ENCODE results near the gene CMSS1. TPM values are rescaled to one million over a fixed set of nuclear protein-coding genes. Genes with fewer than 3 reads are reported as not detected.

The CMSS1 gene
- total and polyA plus RNA-seq, 2 of the 13 experiments (the other 11 are each of a cell fraction or from before 2014, with no cell fraction given), result 6.4 to 48.7 TPM

DNA sequence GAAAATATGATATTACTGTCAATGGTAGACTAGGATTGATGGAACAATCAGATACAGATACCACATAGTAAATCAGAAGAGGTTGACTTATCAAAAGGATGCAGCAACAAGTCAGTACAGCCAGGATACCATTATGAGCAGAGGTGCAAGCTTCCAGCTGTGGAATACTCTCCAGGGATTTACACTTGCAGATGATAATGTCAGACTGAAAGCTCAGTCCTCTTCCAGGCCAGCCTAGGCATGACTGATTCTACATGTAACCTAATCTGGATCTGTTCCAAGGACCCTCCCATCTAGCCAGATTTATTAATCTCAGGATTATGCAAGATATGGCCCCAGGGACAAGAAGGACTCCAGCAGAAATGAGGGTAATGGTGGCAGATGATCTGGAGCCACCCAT, 288.4 kb downstream of the CMSS1 start (continued):
- TF ChIP-seq, protein P1, sequence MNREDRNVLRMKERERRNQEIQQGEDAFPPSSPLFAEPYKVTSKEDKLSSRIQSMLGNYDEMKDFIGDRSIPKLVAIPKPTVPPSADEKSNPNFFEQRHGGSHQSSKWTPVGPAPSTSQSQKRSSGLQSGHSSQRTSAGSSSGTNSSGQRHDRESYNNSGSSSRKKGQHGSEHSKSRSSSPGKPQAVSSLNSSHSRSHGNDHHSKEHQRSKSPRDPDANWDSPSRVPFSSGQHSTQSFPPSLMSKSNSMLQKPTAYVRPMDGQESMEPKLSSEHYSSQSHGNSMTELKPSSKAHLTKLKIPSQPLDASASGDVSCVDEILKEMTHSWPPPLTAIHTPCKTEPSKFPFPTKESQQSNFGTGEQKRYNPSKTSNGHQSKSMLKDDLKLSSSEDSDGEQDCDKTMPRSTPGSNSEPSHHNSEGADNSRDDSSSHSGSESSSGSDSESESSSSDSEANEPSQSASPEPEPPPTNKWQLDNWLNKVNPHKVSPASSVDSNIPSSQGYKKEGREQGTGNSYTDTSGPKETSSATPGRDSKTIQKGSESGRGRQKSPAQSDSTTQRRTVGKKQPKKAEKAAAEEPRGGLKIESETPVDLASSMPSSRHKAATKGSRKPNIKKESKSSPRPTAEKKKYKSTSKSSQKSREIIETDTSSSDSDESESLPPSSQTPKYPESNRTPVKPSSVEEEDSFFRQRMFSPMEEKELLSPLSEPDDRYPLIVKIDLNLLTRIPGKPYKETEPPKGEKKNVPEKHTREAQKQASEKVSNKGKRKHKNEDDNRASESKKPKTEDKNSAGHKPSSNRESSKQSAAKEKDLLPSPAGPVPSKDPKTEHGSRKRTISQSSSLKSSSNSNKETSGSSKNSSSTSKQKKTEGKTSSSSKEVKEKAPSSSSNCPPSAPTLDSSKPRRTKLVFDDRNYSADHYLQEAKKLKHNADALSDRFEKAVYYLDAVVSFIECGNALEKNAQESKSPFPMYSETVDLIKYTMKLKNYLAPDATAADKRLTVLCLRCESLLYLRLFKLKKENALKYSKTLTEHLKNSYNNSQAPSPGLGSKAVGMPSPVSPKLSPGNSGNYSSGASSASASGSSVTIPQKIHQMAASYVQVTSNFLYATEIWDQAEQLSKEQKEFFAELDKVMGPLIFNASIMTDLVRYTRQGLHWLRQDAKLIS (CRISPR knock-in tag; IDR thresholded peaks at IDR 0.05), result no peak
- TF ChIP-seq ZNF451 (CRISPR knock-in tag; IDR thresholded peaks at IDR 0.05) (no peak), ZNF75D (CRISPR knock-in tag; IDR thresholded peaks at IDR 0.05; ENCODE audit: borderline replicate concordance) (no peak), ZNF564 (CRISPR knock-in tag; IDR thresholded peaks at IDR 0.05) (no peak)
- TF ChIP-seq, protein P2, sequence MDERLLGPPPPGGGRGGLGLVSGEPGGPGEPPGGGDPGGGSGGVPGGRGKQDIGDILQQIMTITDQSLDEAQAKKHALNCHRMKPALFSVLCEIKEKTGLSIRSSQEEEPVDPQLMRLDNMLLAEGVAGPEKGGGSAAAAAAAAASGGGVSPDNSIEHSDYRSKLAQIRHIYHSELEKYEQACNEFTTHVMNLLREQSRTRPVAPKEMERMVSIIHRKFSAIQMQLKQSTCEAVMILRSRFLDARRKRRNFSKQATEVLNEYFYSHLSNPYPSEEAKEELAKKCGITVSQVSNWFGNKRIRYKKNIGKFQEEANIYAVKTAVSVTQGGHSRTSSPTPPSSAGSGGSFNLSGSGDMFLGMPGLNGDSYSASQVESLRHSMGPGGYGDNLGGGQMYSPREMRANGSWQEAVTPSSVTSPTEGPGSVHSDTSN (CRISPR knock-in tag; IDR thresholded peaks at IDR 0.05), result no peak

DNA sequence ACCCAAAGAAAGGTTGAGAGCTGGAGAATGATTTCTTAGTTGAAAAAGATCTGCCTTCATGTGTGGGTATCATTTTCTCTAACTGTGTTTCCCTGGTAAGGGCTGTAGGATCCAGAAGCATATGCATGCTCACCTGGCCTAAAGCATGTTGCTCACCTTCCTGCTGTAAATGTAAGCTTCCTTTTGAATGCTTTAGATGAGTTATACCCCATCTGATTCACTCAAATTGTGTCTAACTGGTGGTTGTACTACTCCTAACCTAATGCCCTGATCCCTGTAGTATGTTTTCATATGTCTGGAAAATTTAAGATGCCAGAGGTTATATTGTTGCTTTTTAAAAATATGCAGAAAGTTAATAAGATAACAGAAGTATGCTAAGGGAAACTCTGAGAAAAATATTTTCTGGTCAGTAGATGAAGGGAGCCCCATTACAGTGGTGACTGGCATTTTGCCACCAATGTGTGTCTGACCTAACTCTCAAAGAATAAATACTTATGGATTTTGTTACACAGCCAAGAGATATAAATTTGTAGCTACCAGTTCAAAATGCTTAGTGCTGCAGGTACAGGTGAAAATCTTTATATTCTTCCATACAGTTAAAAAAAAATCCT, 289.0 kb downstream of the CMSS1 start:
- H3K79me2 ChIP-seq (ENCODE audit: insufficient read depth, low read length), result no peaks in the 10 kb centered on the region
- no peaks in the 10 kb centered on the region for H3K9me3 ChIP-seq (ENCODE audit: low read length)
- no peak overlapping the region for H3K4me2 ChIP-seq (ENCODE audit: low read depth, low read length)
- in situ Hi-C loops (cut with HindIII; ENCODE audit: extremely low pct_ligation_motif_present, low pct_unique_long_range_greater_than_20kb) (no loop called here), intact Hi-C loops (cut with micrococcal nuclease; ENCODE audit: unreplicated experiment) (no loop called here)
- POLR2A ChIA-PET, result interaction anchor here (1.8 to 1.9 kb wide), 2 partner anchors 9 to 30 kb away, joined by 4 to 5 read pairs; no protein-coding TSS in a partner anchor
- H4K20me1 ChIP-seq (ENCODE audit: insufficient read depth, low read length), result no peaks in the 10 kb centered on the region
- TF ChIP-seq, protein P3, sequence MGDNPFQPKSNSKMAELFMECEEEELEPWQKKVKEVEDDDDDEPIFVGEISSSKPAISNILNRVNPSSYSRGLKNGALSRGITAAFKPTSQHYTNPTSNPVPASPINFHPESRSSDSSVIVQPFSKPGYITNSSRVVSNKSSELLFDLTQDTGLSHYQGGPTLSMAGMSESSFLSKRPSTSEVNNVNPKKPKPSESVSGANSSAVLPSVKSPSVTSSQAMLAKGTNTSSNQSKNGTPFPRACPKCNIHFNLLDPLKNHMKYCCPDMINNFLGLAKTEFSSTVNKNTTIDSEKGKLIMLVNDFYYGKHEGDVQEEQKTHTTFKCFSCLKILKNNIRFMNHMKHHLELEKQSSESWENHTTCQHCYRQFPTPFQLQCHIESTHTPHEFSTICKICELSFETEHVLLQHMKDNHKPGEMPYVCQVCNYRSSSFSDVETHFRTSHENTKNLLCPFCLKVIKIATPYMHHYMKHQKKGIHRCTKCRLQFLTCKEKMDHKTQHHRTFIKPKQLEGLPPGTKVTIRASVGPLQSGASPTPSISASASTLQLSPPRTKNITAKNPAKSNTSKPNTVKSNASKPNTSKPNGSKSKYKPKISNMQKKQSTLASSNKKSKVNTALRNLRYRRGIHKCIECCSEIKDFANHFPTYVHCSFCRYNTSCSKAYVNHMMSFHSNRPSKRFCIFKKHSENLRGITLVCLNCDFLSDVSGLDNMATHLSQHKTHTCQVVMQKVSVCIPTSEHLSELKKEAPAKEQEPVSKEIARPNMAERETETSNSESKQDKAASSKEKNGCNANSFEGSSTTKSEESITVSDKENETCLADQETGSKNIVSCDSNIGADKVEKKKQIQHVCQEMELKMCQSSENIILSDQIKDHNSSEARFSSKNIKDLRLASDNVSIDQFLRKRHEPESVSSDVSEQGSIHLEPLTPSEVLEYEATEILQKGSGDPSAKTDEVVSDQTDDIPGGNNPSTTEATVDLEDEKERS (CRISPR knock-in tag; IDR thresholded peaks at IDR 0.05), result no peak
- TF ChIP-seq ZNF430 (CRISPR knock-in tag; IDR thresholded peaks at IDR 0.05) (no peak), ZNF678 (CRISPR knock-in tag; IDR thresholded peaks at IDR 0.05) (no peak), JDP2 (CRISPR knock-in tag; IDR thresholded peaks at IDR 0.05; ENCODE audit: borderline replicate concordance) (no peak), SOX13 (IDR thresholded peaks at IDR 0.05) (no peak), SOX13 (CRISPR knock-in tag; conservative IDR thresholded peaks at IDR 0.05 in 1 of 2, IDR thresholded peaks at IDR 0.05 in 1 of 2) (no peak), ZFX (CRISPR knock-in tag; IDR thresholded peaks at IDR 0.05; ENCODE audit: low read depth) (no peak)
- TF ChIP-seq, protein P4, sequence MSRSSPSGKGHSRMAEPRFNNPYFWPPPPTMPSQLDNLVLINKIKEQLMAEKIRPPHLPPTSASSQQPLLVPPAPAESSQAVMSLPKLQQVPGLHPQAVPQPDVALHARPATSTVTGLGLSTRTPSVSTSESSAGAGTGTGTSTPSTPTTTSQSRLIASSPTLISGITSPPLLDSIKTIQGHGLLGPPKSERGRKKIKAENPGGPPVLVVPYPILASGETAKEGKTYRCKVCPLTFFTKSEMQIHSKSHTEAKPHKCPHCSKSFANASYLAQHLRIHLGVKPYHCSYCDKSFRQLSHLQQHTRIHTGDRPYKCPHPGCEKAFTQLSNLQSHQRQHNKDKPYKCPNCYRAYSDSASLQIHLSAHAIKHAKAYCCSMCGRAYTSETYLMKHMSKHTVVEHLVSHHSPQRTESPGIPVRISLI (CRISPR knock-in tag; IDR thresholded peaks at IDR 0.05; ENCODE audit: borderline replicate concordance), result no peak
- no peak overlapping the region for H3K9ac ChIP-seq (ENCODE audit: insufficient read depth, low read depth, low read length)
- ATAC-seq, result no peak
- no peaks in the 10 kb centered on the region for H3K27me3 ChIP-seq (ENCODE audit: control insufficient read depth in 1 of 2, insufficient read depth in 2 of 2, low read length in 2 of 2)
- H3K4me3 ChIP-seq (replicated peaks in 1 of 3; ENCODE audit: insufficient read depth in 1 of 3, low read depth in 2 of 3, low read length in 3 of 3), result no peak overlapping the region
- no peak overlapping the region for H2AFZ ChIP-seq (ENCODE audit: low read length)
- H3K4me1 ChIP-seq (ENCODE audit: insufficient read depth, low read length), result peaks cover 59% of the 10 kb centered on the region
- H3K36me3 ChIP-seq (replicated peaks in 1 of 2; ENCODE audit: control insufficient read depth in 1 of 2, insufficient read depth in 2 of 2, low read length in 2 of 2), result no peaks in the 10 kb centered on the region
- CTCF ChIA-PET (ENCODE audit: low intra/inter-chr PET ratio, low total read pairs), result no interaction called here
- H3K27ac ChIP-seq (ENCODE audit: extremely low read length, insufficient read depth, low read length), result no peak overlapping the region
- BruUV-seq (replicated peaks), result no TSS peak
- DNase-seq (ENCODE audit: low spot score), result no peak
- FAIRE-seq, result no peak

Data from HepG2 (cell line).